ENCODE measurements around the gene SOX1. TPM values are rescaled to one million over a fixed set of nuclear protein-coding genes. Genes with fewer than 3 reads are reported as not detected.

Gene SOX1
- total and polyA plus RNA-seq, 10 donors: not detected

DNA sequence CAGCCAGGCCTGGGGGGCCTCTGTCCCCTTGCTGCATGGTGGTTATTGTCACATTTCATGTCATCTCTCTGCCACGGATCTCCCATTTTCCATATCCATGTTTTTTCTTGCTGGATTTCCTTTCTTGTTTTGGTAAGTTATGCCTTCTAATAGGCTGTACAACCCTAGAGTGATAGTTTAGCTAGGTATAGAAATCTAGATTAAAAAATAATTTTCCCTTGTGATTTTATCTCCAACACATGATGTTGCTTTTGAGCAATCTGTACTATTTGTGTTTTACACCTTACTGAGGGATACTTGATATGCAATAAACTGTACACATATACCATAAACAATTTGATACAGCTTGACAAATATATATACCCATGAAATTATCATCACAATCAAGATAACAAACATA lies 17.0 kb downstream of the SOX1 start:
- 84 to 98% (median 90%) methylated on average over 1 of the region's 1 CpG for WGBS, 5 donors
- Histone ChIP-seq H3K27ac (no peak overlapping the region), H3K36me3 (no peaks in the 10 kb centered on the region), H3K9me3 (peaks cover 0 to 41% (median 32%) of the 10 kb centered on the region in 8 donors), H3K4me3 (no peak overlapping the region), H3K27me3 (replicated peaks in 1 of 7) (peaks cover 0 to 43% (median 8%) of the 10 kb centered on the region in 7 donors), H3K4me1 (no peaks in the 10 kb centered on the region)
- DNase-seq: no peak
- no peak for TF ChIP-seq POLR2AphosphoS5 (IDR thresholded peaks at IDR 0.05)
- TF ChIP-seq POLR2A (IDR thresholded peaks at IDR 0.05): no peak
- TF ChIP-seq, protein P1, sequence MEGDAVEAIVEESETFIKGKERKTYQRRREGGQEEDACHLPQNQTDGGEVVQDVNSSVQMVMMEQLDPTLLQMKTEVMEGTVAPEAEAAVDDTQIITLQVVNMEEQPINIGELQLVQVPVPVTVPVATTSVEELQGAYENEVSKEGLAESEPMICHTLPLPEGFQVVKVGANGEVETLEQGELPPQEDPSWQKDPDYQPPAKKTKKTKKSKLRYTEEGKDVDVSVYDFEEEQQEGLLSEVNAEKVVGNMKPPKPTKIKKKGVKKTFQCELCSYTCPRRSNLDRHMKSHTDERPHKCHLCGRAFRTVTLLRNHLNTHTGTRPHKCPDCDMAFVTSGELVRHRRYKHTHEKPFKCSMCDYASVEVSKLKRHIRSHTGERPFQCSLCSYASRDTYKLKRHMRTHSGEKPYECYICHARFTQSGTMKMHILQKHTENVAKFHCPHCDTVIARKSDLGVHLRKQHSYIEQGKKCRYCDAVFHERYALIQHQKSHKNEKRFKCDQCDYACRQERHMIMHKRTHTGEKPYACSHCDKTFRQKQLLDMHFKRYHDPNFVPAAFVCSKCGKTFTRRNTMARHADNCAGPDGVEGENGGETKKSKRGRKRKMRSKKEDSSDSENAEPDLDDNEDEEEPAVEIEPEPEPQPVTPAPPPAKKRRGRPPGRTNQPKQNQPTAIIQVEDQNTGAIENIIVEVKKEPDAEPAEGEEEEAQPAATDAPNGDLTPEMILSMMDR (IDR thresholded peaks at IDR 0.05 in 8 of 11, conservative IDR thresholded peaks at IDR 0.05 in 3 of 11): no peak
- intact Hi-C loops (cut with DNase I; ENCODE audit: low total_unique reads): no loop called here

DNA sequence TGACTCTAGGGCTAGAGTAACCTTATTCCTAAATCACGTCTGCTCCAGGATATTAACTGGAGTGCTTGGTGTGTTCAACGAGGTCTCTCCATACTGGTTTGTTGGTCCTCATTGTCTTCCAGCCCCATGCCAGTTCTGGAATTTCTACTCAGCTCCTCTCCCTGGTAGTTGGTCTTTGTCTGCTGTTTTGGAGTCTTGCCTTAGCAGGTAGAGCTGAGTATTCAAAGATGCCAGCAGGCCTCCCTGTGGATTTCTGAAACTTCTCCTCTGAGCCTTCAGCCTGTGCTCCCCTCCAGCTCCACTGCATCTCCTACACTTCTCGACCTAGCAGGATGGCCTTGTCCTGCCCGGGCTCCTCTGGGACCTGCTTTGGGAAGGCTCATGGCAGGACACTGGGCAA lies 25.5 kb downstream of the SOX1 start:
- Histone ChIP-seq H3K27ac (no peak overlapping the region), H3K36me3 (no peaks in the 10 kb centered on the region), H3K4me3 (no peak overlapping the region), H3K9me3 (no peaks in the 10 kb centered on the region), H3K27me3 (replicated peaks in 1 of 7) (peaks cover 0 to 53% (median 0%) of the 10 kb centered on the region in 7 donors), H3K4me1 (no peaks in the 10 kb centered on the region)
- 62 to 76% (median 69%) methylated on average over 4 of the region's 4 CpGs for WGBS, 5 donors
- DNase-seq: no peak
- TF ChIP-seq, protein P1 (IDR thresholded peaks at IDR 0.05 in 8 of 11, conservative IDR thresholded peaks at IDR 0.05 in 3 of 11): no peak
- TF ChIP-seq POLR2AphosphoS5 (IDR thresholded peaks at IDR 0.05) (no peak), POLR2A (IDR thresholded peaks at IDR 0.05) (no peak)
- intact Hi-C loops (cut with DNase I; ENCODE audit: low total_unique reads): no loop called here

DNA sequence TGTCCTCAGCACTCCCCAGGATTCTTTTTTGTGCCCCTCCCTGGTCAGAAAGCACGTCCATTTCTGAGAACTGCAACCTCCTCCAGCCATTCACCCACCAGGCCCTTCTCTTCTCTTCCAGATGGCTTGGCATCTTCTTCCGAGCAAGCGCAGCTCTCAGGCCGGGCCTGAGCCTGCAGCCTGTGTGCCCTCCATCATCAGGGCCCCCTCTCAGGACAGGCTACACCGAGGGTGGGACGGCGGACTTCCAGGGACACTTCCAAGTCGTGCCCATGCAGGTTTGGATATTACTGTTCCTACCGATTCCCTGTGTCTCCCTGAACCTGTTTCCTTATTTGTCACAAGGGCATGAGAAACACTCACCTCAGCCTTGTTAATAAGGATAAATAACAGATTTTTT lies 28.4 kb downstream of the SOX1 start:
- intact Hi-C loops (cut with DNase I; ENCODE audit: low total_unique reads): no loop called here
- TF ChIP-seq, protein P1 (IDR thresholded peaks at IDR 0.05 in 8 of 11, conservative IDR thresholded peaks at IDR 0.05 in 3 of 11): no peak
- TF ChIP-seq POLR2A (IDR thresholded peaks at IDR 0.05): no peak
- Histone ChIP-seq H3K9me3 (no peaks in the 10 kb centered on the region), H3K27ac (no peak overlapping the region), H3K27me3 (replicated peaks in 1 of 7) (peaks cover 0 to 60% (median 0%) of the 10 kb centered on the region in 7 donors), H3K36me3 (no peaks in the 10 kb centered on the region), H3K4me3 (no peak overlapping the region), H3K4me1 (no peaks in the 10 kb centered on the region)
- WGBS, 5 donors: 78 to 89% (median 80%) methylated on average over 9 of the region's 9 CpGs
- DNase-seq: no peak

DNA sequence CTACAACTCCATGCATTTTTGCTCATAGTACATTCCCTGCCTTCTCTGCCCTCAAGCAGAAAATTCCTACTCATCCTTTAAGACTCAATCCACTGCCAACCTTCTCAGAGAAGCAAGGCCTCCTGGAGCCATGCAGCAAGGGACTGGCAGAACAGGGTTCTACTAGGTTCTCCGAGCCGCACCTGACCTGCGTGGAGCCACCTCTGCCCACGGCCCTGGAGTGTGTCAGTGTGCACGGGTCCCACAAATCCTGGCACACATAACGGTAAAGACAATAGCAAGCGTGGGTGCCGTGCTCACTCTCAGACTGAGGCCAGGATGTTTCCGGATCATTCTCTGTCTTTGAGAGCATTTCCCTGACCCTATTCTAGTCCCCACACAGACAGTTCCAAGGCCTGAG lies 30.0 kb downstream of the SOX1 start:
- intact Hi-C loops (cut with DNase I; ENCODE audit: low total_unique reads): no loop called here
- 80 to 93% (median 92%) methylated on average over 9 of the region's 9 CpGs for WGBS, 5 donors
- Histone ChIP-seq H3K9me3 (no peaks in the 10 kb centered on the region), H3K4me1 (no peaks in the 10 kb centered on the region), H3K36me3 (no peaks in the 10 kb centered on the region), H3K27me3 (replicated peaks in 1 of 7) (peaks cover 0 to 76% (median 8%) of the 10 kb centered on the region in 7 donors), H3K4me3 (no peak overlapping the region), H3K27ac (no peak overlapping the region)
- TF ChIP-seq, protein P1 (IDR thresholded peaks at IDR 0.05 in 8 of 11, conservative IDR thresholded peaks at IDR 0.05 in 3 of 11): no peak
- TF ChIP-seq POLR2AphosphoS5 (IDR thresholded peaks at IDR 0.05) (no peak), POLR2A (IDR thresholded peaks at IDR 0.05) (no peak)
- no peak for DNase-seq
